Astrocyte (in vitro differentiated cells and primary cell): ENCODE measurements around the gene ELF5.

Experiments used
- CTCF ChIP-seq: IDR thresholded peaks from 2 replicates; pipeline ENCODE4 v1.5.1; 2011; ENCODE audit warnings: low read depth, mild to moderate bottlenecking, inconsistent platforms, low read length, moderate library complexity; ENCODE audit not compliant: insufficient read depth
- EZH2 ChIP-seq: IDR thresholded peaks from 2 replicates; pipeline ENCODE4 v1.6.1; 2012; ENCODE audit warnings: mild to moderate bottlenecking, low read length, inconsistent platforms; ENCODE audit not compliant: insufficient read depth

GRCh38 chr11:34490304-34490703 is 23.3 kb downstream of the ELF5 start:
- no peak for TF ChIP-seq CTCF
- no peak for TF ChIP-seq EZH2
